Nephron progenitor cell (in vitro differentiated cells): ENCODE measurements around the gene METTL22.

Experiments used
- DNase-seq: peaks from one replicate; pipeline ENCODE4 v3.0.0; 2021
- H3K27ac Mint-ChIP-seq: 2 replicates; pipeline ENCODE4 v1.8.0; 2021; ENCODE audit warnings: mild to moderate bottlenecking, moderate library complexity, mixed read lengths
- H3K27me3 Mint-ChIP-seq: 2 replicates; pipeline ENCODE4 v1.8.0; 2021; ENCODE audit warnings: mild to moderate bottlenecking, low read depth, mixed read lengths; ENCODE audit not compliant: poor library complexity
- H3K36me3 Mint-ChIP-seq: 2 replicates; pipeline ENCODE4 v1.8.0; 2021; ENCODE audit warnings: low read depth, mixed read lengths
- H3K4me1 Mint-ChIP-seq: 2 replicates; pipeline ENCODE4 v1.8.0; 2021; ENCODE audit warnings: mixed read lengths
- H3K4me3 Mint-ChIP-seq: 2 replicates; pipeline ENCODE4 v1.8.0; 2021; ENCODE audit warnings: mild to moderate bottlenecking, moderate library complexity, mixed read lengths
- H3K9me3 Mint-ChIP-seq: 2 replicates; pipeline ENCODE4 v1.8.0; 2021; ENCODE audit warnings: mild to moderate bottlenecking, moderate library complexity, mixed read lengths
- TF ChIP-seq, protein P1 (sequence below): fragments of 200-600 bp; sonication (generic); IDR thresholded peaks from 2 replicates; pipeline ENCODE4 v1.5.0; 2021; ENCODE audit warnings: antibody characterized with exemption

METTL22 gene

GRCh38 chr16:8669481-8669880 lies 48.0 kb downstream of the METTL22 start:
- Mint-ChIP-seq H3K4me3 (no peak overlapping the region), H3K9me3 (no peaks in the 10 kb centered on the region), H3K36me3 (no peaks in the 10 kb centered on the region), H3K27ac (no peak overlapping the region), H3K27me3 (peaks cover 33% of the 10 kb centered on the region), H3K4me1 (peaks cover 10% of the 10 kb centered on the region)
- TF ChIP-seq, protein P1, sequence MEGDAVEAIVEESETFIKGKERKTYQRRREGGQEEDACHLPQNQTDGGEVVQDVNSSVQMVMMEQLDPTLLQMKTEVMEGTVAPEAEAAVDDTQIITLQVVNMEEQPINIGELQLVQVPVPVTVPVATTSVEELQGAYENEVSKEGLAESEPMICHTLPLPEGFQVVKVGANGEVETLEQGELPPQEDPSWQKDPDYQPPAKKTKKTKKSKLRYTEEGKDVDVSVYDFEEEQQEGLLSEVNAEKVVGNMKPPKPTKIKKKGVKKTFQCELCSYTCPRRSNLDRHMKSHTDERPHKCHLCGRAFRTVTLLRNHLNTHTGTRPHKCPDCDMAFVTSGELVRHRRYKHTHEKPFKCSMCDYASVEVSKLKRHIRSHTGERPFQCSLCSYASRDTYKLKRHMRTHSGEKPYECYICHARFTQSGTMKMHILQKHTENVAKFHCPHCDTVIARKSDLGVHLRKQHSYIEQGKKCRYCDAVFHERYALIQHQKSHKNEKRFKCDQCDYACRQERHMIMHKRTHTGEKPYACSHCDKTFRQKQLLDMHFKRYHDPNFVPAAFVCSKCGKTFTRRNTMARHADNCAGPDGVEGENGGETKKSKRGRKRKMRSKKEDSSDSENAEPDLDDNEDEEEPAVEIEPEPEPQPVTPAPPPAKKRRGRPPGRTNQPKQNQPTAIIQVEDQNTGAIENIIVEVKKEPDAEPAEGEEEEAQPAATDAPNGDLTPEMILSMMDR: no peak
- no peak for DNase-seq

- Mint-ChIP-seq H3K9me3 (no peaks in the 10 kb centered on the region), H3K27me3 (peaks cover 39% of the 10 kb centered on the region), H3K4me3 (no peak overlapping the region), H3K4me1 (peaks cover 15% of the 10 kb centered on the region), H3K36me3 (no peaks in the 10 kb centered on the region), H3K27ac (no peak overlapping the region)
- TF ChIP-seq, protein P1: no peak
- DNase-seq: no peak
These were observed 48.6 kb downstream of the METTL22 start for GRCh38 chr16:8670014-8670560.

DNA sequence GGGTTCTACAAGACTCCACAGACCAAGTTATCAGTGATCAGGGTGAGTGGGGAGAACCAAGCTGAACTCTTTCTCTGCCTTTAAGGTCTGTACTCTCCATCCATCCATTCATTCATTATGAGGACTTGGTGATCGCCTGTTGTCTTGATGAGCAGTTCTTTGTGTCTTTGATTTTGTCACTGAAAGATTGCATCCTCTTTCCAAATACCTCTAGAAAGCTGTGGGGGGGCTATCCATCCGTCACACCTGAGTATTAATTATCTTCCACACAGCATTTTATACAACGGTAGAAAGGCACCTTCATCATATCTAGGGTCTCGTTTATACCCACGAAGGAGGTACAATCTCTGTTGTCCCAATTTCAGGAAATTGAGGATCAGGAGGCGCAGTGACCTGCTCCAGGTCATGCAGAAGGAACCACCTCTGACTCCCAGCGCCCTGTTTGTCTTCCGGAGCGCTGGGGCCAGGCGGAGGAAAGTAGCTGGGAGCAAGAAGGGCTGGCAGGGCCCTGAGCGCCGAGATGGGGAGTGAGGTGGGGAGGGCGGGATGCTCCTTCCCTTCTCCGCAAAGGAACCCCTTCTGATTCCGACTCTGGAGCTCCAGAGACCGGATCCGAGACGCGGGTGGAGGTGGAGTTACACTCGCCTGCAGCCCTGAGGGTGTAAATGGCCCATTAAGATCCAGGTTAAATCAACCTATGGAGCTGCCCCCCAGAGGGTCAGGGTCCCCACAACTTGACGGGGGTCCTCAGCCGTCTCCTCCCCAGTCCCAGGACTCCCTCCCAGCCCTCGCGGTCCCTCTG lies 52.3 kb downstream of the METTL22 start:
- DNase-seq: no peak

GRCh38 chr16:8674413-8675022 lies 53.0 kb downstream of the METTL22 start, which contains the start of gene ABAT:
TSS of gene ABAT (plus strand) at chr16:8674617. CDS start at chr16:8735740, 61,123 bp downstream.
- Mint-ChIP-seq H3K4me1 (peaks cover 33% of the 10 kb centered on the region), H3K27ac (no peak within 1 kb of the TSS), H3K27me3 (peaks cover 49% of the 10 kb centered on the region), H3K9me3 (peaks cover 11% of the 10 kb centered on the region), H3K36me3 (peaks cover 7% of the 10 kb centered on the region), H3K4me3 (peak within 1 kb of the TSS; percentile 90)
- peak; percentile 93 for DNase-seq
- TF ChIP-seq, protein P1: no peak

More for the DNA sequence above, 52.3 kb downstream of the METTL22 start:
- peak overlapping the region; percentile 81 for H3K4me3 Mint-ChIP-seq
- peaks cover 4% of the 10 kb centered on the region for H3K36me3 Mint-ChIP-seq
- H3K27me3 Mint-ChIP-seq: peaks cover 45% of the 10 kb centered on the region
- no peak overlapping the region for H3K27ac Mint-ChIP-seq
- peaks cover 33% of the 10 kb centered on the region for H3K4me1 Mint-ChIP-seq
- H3K9me3 Mint-ChIP-seq: peaks cover 5% of the 10 kb centered on the region
- TF ChIP-seq, protein P1: no peak

- Mint-ChIP-seq H3K4me3 (peak overlapping the region; percentile 90), H3K27me3 (peaks cover 48% of the 10 kb centered on the region), H3K36me3 (peaks cover 14% of the 10 kb centered on the region), H3K4me1 (peaks cover 33% of the 10 kb centered on the region), H3K9me3 (peaks cover 18% of the 10 kb centered on the region), H3K27ac (no peak overlapping the region)
- TF ChIP-seq, protein P1: no peak
- DNase-seq: no peak
These were observed 54.0 kb downstream of the METTL22 start for GRCh38 chr16:8675183-8676159.
